Astrocyte (in vitro differentiated cells and primary cell): Measurements from ENCODE around the gene SYAP1.

Experiments used
- CTCF ChIP-seq: IDR thresholded peaks from 2 replicates; pipeline ENCODE4 v1.5.1; 2011; ENCODE audit warnings: low read depth, mild to moderate bottlenecking, inconsistent platforms, low read length, moderate library complexity; ENCODE audit not compliant: insufficient read depth
- EZH2 ChIP-seq: IDR thresholded peaks from 2 replicates; pipeline ENCODE4 v1.6.1; 2012; ENCODE audit warnings: mild to moderate bottlenecking, low read length, inconsistent platforms; ENCODE audit not compliant: insufficient read depth

- no peak for TF ChIP-seq CTCF
- no peak for TF ChIP-seq EZH2
These were observed 3.1 kb downstream of the SYAP1 start for GRCh38 chrX:16722481-16722880.
